ENCODE results near the gene FAM89B.

The FAM89B gene

DNA sequence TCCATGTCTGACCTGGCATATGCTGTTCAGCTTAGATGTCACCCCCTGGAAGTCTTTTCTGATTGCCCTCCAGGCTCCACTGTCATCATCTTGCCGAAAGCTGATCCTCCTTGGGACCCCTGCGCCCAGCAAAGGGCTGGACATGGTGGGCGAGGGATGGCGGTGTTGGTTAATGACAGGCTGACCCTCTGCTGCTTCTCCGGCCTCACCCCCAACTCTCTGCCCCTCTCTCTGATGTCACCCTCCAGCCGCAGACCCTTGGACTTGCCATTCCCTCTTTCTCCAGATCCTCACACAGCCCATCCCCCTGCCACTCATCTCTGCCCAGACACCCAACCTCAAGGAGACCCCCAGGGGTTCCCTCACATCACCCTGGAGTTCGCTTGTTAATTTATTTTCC is 5.8 kb downstream of the FAM89B start:
- Histone ChIP-seq H3K9ac (ENCODE audit: low read length) (no peak overlapping the region), H3K4me1 (ENCODE audit: low read length) (peaks cover 20% of the 10 kb centered on the region), H3K4me3 (ENCODE audit: low read length) (no peak overlapping the region), H3K27me3 (replicated peaks; ENCODE audit: insufficient read depth, low read length) (no peaks in the 10 kb centered on the region), H4K20me1 (ENCODE audit: insufficient read depth, low read length) (no peaks in the 10 kb centered on the region), H3K9me2 (replicated peaks; ENCODE audit: insufficient read depth, low read length) (no peaks in the 10 kb centered on the region), H3K9me3 (replicated peaks; ENCODE audit: insufficient read depth, low read length) (no peaks in the 10 kb centered on the region), H3K4me2 (ENCODE audit: low read depth, low read length) (no peak overlapping the region), H3K79me2 (ENCODE audit: low read length) (peaks cover 57% of the 10 kb centered on the region), H3K36me3 (replicated peaks; ENCODE audit: insufficient read depth, low read length) (no peaks in the 10 kb centered on the region), H2AFZ (ENCODE audit: low read length) (no peak overlapping the region), H3K27ac (ENCODE audit: low read length) (no peak overlapping the region; the same call in 1 of the 2 replicates), H3F3A (ENCODE audit: insufficient read depth, low read length) (peaks cover 23% of the 10 kb centered on the region)
- no peak for TF ChIP-seq EZH2phosphoT487 (IDR thresholded peaks at IDR 0.05; ENCODE audit: low read length)
- no peak for TF ChIP-seq CTCF (IDR thresholded peaks at IDR 0.05; ENCODE audit: low read length)
- TF ChIP-seq EZH2 (optimal IDR thresholded peaks at IDR 0.05; ENCODE audit: low read depth, low read length), result no peak
- no peak for DNase-seq

DNA sequence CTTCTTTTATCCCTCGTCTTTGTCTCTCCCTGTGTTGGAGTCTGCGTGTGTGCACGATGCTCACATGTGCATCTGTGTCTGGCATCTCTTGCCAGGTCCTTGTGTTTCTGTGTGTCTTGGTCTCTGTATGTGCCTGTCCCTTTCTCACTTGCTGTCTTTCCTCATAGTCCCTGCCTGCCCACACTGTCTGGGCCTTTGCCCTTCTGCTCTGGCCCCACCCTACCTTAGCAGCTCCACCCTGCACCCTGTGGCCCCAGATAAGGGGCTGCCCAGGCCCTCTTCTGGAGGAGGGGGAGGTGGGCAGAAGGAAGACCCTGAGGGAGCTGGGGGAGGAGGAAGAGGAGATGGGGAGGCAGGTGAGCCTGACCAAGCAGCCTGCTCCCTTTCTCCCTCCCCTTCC is 6.3 kb downstream of the FAM89B start:
- Histone ChIP-seq H3K9me3 (replicated peaks; ENCODE audit: insufficient read depth, low read length) (no peaks in the 10 kb centered on the region), H3K79me2 (ENCODE audit: low read length) (peaks cover 51% of the 10 kb centered on the region), H3K27me3 (replicated peaks; ENCODE audit: insufficient read depth, low read length) (no peaks in the 10 kb centered on the region), H3K9ac (ENCODE audit: low read length) (no peak overlapping the region), H3F3A (ENCODE audit: insufficient read depth, low read length) (peaks cover 18% of the 10 kb centered on the region), H3K27ac (ENCODE audit: low read length) (no peak overlapping the region), H3K4me2 (ENCODE audit: low read depth, low read length) (no peak overlapping the region), H3K4me1 (ENCODE audit: low read length) (peaks cover 14% of the 10 kb centered on the region), H3K36me3 (replicated peaks; ENCODE audit: insufficient read depth, low read length) (no peaks in the 10 kb centered on the region), H4K20me1 (ENCODE audit: insufficient read depth, low read length) (no peaks in the 10 kb centered on the region), H3K4me3 (ENCODE audit: low read length) (no peak overlapping the region), H3K9me2 (replicated peaks; ENCODE audit: insufficient read depth, low read length) (no peaks in the 10 kb centered on the region), H2AFZ (ENCODE audit: low read length) (no peak overlapping the region)
- TF ChIP-seq EZH2phosphoT487 (IDR thresholded peaks at IDR 0.05; ENCODE audit: low read length), result no peak
- no peak for TF ChIP-seq CTCF (IDR thresholded peaks at IDR 0.05; ENCODE audit: low read length)
- no peak for TF ChIP-seq EZH2 (optimal IDR thresholded peaks at IDR 0.05; ENCODE audit: low read depth, low read length)
- no peak for DNase-seq

DNA sequence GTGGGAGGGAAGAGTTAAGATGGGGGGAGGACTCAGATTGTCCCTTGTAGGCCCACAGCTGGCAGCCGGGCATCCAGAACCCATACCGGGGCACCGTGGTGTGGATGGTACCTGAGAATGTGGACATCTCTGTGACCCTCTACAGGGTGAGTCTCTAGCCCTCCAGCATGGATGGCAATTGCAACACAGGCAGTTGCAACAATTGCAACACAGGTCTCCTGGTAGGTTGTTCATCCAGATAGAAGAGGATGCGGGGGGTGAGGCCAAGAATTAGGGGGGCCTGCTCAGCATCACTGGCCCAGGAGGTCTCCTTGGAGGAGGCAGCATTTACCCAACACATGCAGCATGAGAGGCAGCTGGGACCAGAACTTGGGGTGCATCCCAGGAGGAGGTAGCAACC is 7.0 kb downstream of the FAM89B start:
- DNase-seq, result no peak
- Histone ChIP-seq H3K4me1 (ENCODE audit: low read length) (peaks cover 12% of the 10 kb centered on the region), H3K4me2 (ENCODE audit: low read depth, low read length) (no peak overlapping the region), H4K20me1 (ENCODE audit: insufficient read depth, low read length) (no peaks in the 10 kb centered on the region), H3K9ac (ENCODE audit: low read length) (no peak overlapping the region), H2AFZ (ENCODE audit: low read length) (no peak overlapping the region), H3K9me2 (replicated peaks; ENCODE audit: insufficient read depth, low read length) (no peaks in the 10 kb centered on the region), H3K36me3 (replicated peaks; ENCODE audit: insufficient read depth, low read length) (no peaks in the 10 kb centered on the region), H3K9me3 (replicated peaks; ENCODE audit: insufficient read depth, low read length) (no peaks in the 10 kb centered on the region), H3K27ac (ENCODE audit: low read length) (no peak overlapping the region), H3F3A (ENCODE audit: insufficient read depth, low read length) (peaks cover 14% of the 10 kb centered on the region), H3K79me2 (ENCODE audit: low read length) (peaks cover 49% of the 10 kb centered on the region), H3K4me3 (ENCODE audit: low read length) (no peak overlapping the region), H3K27me3 (replicated peaks; ENCODE audit: insufficient read depth, low read length) (no peaks in the 10 kb centered on the region)
- TF ChIP-seq CTCF (IDR thresholded peaks at IDR 0.05; ENCODE audit: low read length), result no peak
- TF ChIP-seq EZH2 (optimal IDR thresholded peaks at IDR 0.05; ENCODE audit: low read depth, low read length), result no peak
- TF ChIP-seq EZH2phosphoT487 (IDR thresholded peaks at IDR 0.05; ENCODE audit: low read length), result no peak

All from MM.1S (cell line).